IMR-90 (cell line): ENCODE data around the gene ARF1. TPM values are rescaled to one million over a fixed set of nuclear protein-coding genes. Genes with fewer than 3 reads are reported as not detected.

ENCODE experiments used
- ATAC-seq: fragments of 200-7000 bp; cut with Tn5 transposase; 2 replicates; pipeline ENCODE4 v1.9.1; 2020; ENCODE audit warnings: low read depth, mild to moderate bottlenecking, moderate library complexity
- BruUV-seq: library from RNA; stranded (reverse); fragments of 400-500 nt; replicated peaks from 2 replicates; lab custom pipeline; 2021; lab: Mats Ljungman, UMichigan
- CTCF ChIA-PET: fragments of 300-600 bp; formaldehyde crosslinking; extraction: SDS; loops from one replicate; lab custom pipeline; 2021; ENCODE audit warnings: antibody characterized with exemption; lab: Yijun Ruan, JAX
- POLR2A ChIA-PET: fragments of 300-600 bp; sonication (Branson Sonifier 250); formaldehyde crosslinking; loops from one replicate; lab custom pipeline; 2022; ENCODE audit warnings: antibody characterized with exemption; ENCODE audit not compliant: unreplicated experiment; lab: Charles Lee
- DNase-seq: peaks from one replicate; pipeline ENCODE4 v3.0.0; 2013
- H2AFZ ChIP-seq: replicated peaks from 2 replicates; pipeline ENCODE3; 2013; ENCODE audit warnings: low read length, mild to moderate bottlenecking; ENCODE audit not compliant: poor library complexity
- H2AK5ac ChIP-seq: 2 replicates; pipeline ENCODE4 v1.6.1; 2013; ENCODE audit warnings: low read depth, low read length, inconsistent platforms
- H2AK9ac ChIP-seq: replicated peaks from 2 replicates; pipeline ENCODE3; 2013; ENCODE audit warnings: mild to moderate bottlenecking, low read depth, low read length, moderate library complexity; ENCODE audit not compliant: poor library complexity
- H2BK120ac ChIP-seq: 2 replicates; pipeline ENCODE4 v1.6.1; 2013; ENCODE audit warnings: low read depth, low read length, inconsistent platforms
- H2BK15ac ChIP-seq: 3 replicates; pipeline ENCODE4 v1.6.1; 2013; ENCODE audit warnings: low read depth, low read length, inconsistent platforms
- H2BK20ac ChIP-seq: 2 replicates; pipeline ENCODE4 v1.6.1; 2013; ENCODE audit warnings: low read depth, mild to moderate bottlenecking, inconsistent platforms, low read length, moderate library complexity
- H2BK5ac ChIP-seq: 2 replicates; pipeline ENCODE4 v1.6.1; 2013; ENCODE audit warnings: mild to moderate bottlenecking, low read depth, low read length, inconsistent platforms; ENCODE audit not compliant: poor library complexity, severe bottlenecking
- H3K14ac ChIP-seq: replicated peaks from 2 replicates; pipeline ENCODE4 v1.6.1; 2013; ENCODE audit warnings: low read depth, low read length, inconsistent platforms
- H3K18ac ChIP-seq: 2 replicates; pipeline ENCODE4 v1.6.1; 2013; ENCODE audit warnings: low read depth, low read length, control low read depth
- H3K23ac ChIP-seq: 2 replicates; pipeline ENCODE4 v1.6.1; 2013; ENCODE audit warnings: low read depth, low read length, inconsistent platforms
- H3K27ac ChIP-seq: 2 replicates; pipeline ENCODE4 v1.5.1; 2013; ENCODE audit warnings: mild to moderate bottlenecking, control low read depth, low read length; ENCODE audit not compliant: insufficient read depth
- H3K27me3 ChIP-seq: 2 replicates; pipeline ENCODE4 v1.6.1; 2013; ENCODE audit warnings: low read length; ENCODE audit not compliant: control insufficient read depth, insufficient read depth
- H3K36me3 ChIP-seq: 2 replicates; pipeline ENCODE4 v1.6.1; 2013; ENCODE audit warnings: low read length, mixed read lengths; ENCODE audit not compliant: control insufficient read depth, insufficient read depth
- H3K4ac ChIP-seq: 2 replicates; pipeline ENCODE4 v1.6.1; 2013; ENCODE audit warnings: low read depth, low read length, inconsistent platforms
- H3K4me1 ChIP-seq: 2 replicates; pipeline ENCODE4 v1.6.1; 2013; ENCODE audit warnings: low read length, mixed read lengths; ENCODE audit not compliant: control insufficient read depth, insufficient read depth
- H3K4me2 ChIP-seq: 2 replicates; pipeline ENCODE4 v1.6.1; 2013; ENCODE audit warnings: low read depth, mild to moderate bottlenecking, control low read depth, low read length, moderate library complexity
- H3K4me3 ChIP-seq: 2 replicates; pipeline ENCODE4 v1.5.1; 2013; ENCODE audit warnings: low read depth, mild to moderate bottlenecking, control low read depth, low read length, moderate library complexity; ENCODE audit not compliant: insufficient read depth
- H3K56ac ChIP-seq: 2 replicates; pipeline ENCODE4 v1.6.1; 2013; ENCODE audit warnings: low read length, inconsistent platforms; ENCODE audit not compliant: insufficient read depth; ENCODE audit errors: extremely low read depth
- H3K79me1 ChIP-seq, 2 experiments: 2 replicates each; pipeline ENCODE4 v1.6.1; 2013; ENCODE audit warnings: low read length in 2 of 2, inconsistent platforms in 1 of 2, low read depth in 1 of 2
- H3K9ac ChIP-seq: 2 replicates; pipeline ENCODE4 v1.6.1; 2013; ENCODE audit warnings: low read depth, low read length, control low read depth
- H3K9me1 ChIP-seq: 2 replicates; pipeline ENCODE4 v1.6.1; 2013; ENCODE audit warnings: low read length, inconsistent platforms; ENCODE audit not compliant: insufficient read depth
- H3K9me3 ChIP-seq: 2 replicates; pipeline ENCODE4 v1.6.1; 2013; ENCODE audit warnings: low read length; ENCODE audit not compliant: control insufficient read depth, insufficient read depth
- H4K20me1 ChIP-seq: 2 replicates; pipeline ENCODE4 v1.6.1; 2013; ENCODE audit warnings: low read length, inconsistent platforms; ENCODE audit not compliant: insufficient read depth
- H4K5ac ChIP-seq: 2 replicates; pipeline ENCODE4 v1.6.1; 2013; ENCODE audit warnings: mild to moderate bottlenecking, low read depth, low read length, control low read depth
- H4K8ac ChIP-seq, 2 experiments: 2 replicates each; pipeline ENCODE4 v1.6.1; 2013; ENCODE audit warnings: low read depth in 2 of 2, low read length in 2 of 2, control low read depth in 1 of 2, inconsistent platforms in 1 of 2
- H4K91ac ChIP-seq: 2 replicates; pipeline ENCODE4 v1.6.1; 2013; ENCODE audit warnings: low read depth, low read length, inconsistent platforms; ENCODE audit not compliant: insufficient read depth
- BHLHE40 ChIP-seq: fragments of 150-350 bp; IDR thresholded peaks from 2 replicates; pipeline ENCODE4 v1.6.1; 2016; ENCODE audit warnings: mild to moderate bottlenecking, low read depth, low read length
- CEBPB ChIP-seq: IDR thresholded peaks from 2 replicates; pipeline ENCODE4 v1.6.1; 2012; ENCODE audit warnings: low read depth, low read length, improper control_type of control experiment
- CHD1 ChIP-seq: IDR thresholded peaks from 2 replicates; pipeline ENCODE4 v1.6.1; 2012; ENCODE audit warnings: low read depth, low read length, improper control_type of control experiment
- FOS ChIP-seq: fragments of 150-350 bp; IDR thresholded peaks from 2 replicates; pipeline ENCODE4 v1.6.1; 2016; ENCODE audit warnings: low read depth, low read length
- MAFK ChIP-seq: IDR thresholded peaks from 2 replicates; pipeline ENCODE4 v1.6.1; 2012; ENCODE audit warnings: low read depth, low read length, improper control_type of control experiment
- MAZ ChIP-seq: IDR thresholded peaks from 2 replicates; pipeline ENCODE4 v1.6.1; 2012; ENCODE audit warnings: low read depth, mild to moderate bottlenecking, low read length, improper control_type of control experiment, moderate library complexity, borderline replicate concordance
- MXI1 ChIP-seq: IDR thresholded peaks from 2 replicates; pipeline ENCODE4 v1.6.1; 2012; ENCODE audit warnings: low read depth, mild to moderate bottlenecking, low read length, moderate library complexity, borderline replicate concordance
- RCOR1 ChIP-seq: IDR thresholded peaks from 2 replicates; pipeline ENCODE4 v1.6.1; 2012; ENCODE audit warnings: mild to moderate bottlenecking, low read length, improper control_type of control experiment; ENCODE audit not compliant: insufficient replicate concordance
- RFX5 ChIP-seq: IDR thresholded peaks from 2 replicates; pipeline ENCODE4 v1.8.0; 2012; ENCODE audit warnings: low read depth, mild to moderate bottlenecking, low read length, moderate library complexity
- SMC3 ChIP-seq: fragments of 150-350 bp; IDR thresholded peaks from 2 replicates; pipeline ENCODE4 v1.6.1; 2016; ENCODE audit warnings: low read depth, mild to moderate bottlenecking, antibody characterized with exemption, low read length, moderate library complexity
- WGBS, 2 experiments: methylation state at CpG; one replicate each; pipeline versions ENCODE4 v1.1.5 to v1.1.7; 2013; ENCODE audit warnings: missing lambda C conversion rate in 2 of 2; ENCODE audit not compliant: insufficient read length in 1 of 2; ENCODE audit errors: extremely low coverage in 2 of 2; 5-methylcytosine and 5-hydroxymethylcytosine counted together
- dilution Hi-C: fragments of 300-500 bp; cut with HindIII; formaldehyde crosslinking; loops from one replicate; pipeline ENCODE4 v1.14.3; 2018; ENCODE audit warnings: low sequenced_read_pairs; ENCODE audit not compliant: unreplicated experiment
- in situ Hi-C: fragments of 300-500 bp; cut with MboI; formaldehyde crosslinking; loops from 3 replicates; pipeline ENCODE4 v1.14.3; 2019; ENCODE audit warnings: low sequenced_read_pairs, inconsistent platforms, mixed read lengths
- intact Hi-C: fragments of 100-400 bp; cut with micrococcal nuclease; formaldehyde crosslinking; loops from 2 replicates; pipeline ENCODE4 v1.10.0; 2022
- polyA plus RNA-seq, 3 experiments: library from polyadenylated mRNA; depleted of rRNA; stranded (reverse); fragments of >200 nt; gene quantifications; 2 replicates each; pipeline ENCODE4 v1.2.3, GENCODE V29; 2012; ENCODE audit warnings: low replicate concordance in 1 of 3
- total RNA-seq: library from RNA; depleted of rRNA; stranded (reverse); fragments of >200 nt; gene quantifications from 2 replicates; pipeline ENCODE4 v1.2.3, GENCODE V29; 2012
- TF ChIP-seq, protein P1 (sequence below): fragments of 150-350 bp; IDR thresholded peaks from 2 replicates; pipeline ENCODE4 v1.6.1; 2017; ENCODE audit warnings: mild to moderate bottlenecking, antibody characterized with exemption, low read length, low read depth
- TF ChIP-seq, protein P2 (sequence below): fragments of 150-350 bp; IDR thresholded peaks from 2 replicates; pipeline ENCODE4 v1.6.1; 2016; ENCODE audit warnings: low read depth, mild to moderate bottlenecking, low read length, moderate library complexity, borderline replicate concordance

ARF1 gene
- total and polyA plus RNA-seq, 2 of the 4 experiments (the other 2 are of a cell fraction): 330 to 1,100 TPM

GRCh38 chr1:228066891-228067654 is 15.4 kb upstream of the ARF1 start:
- peaks cover 42% of the 10 kb centered on the region for H3K27me3 ChIP-seq
- POLR2A ChIA-PET: no interaction called here
- H3K4me3 ChIP-seq: no peak overlapping the region
- no peak overlapping the region for H4K5ac ChIP-seq
- no peaks in the 10 kb centered on the region for H3K79me1 ChIP-seq
- H3K4me2 ChIP-seq: no peak overlapping the region
- H3K18ac ChIP-seq: no peak overlapping the region
- H3K9me1 ChIP-seq: no peaks in the 10 kb centered on the region
- no peak overlapping the region for H3K23ac ChIP-seq
- H3K14ac ChIP-seq: no peak overlapping the region
- dilution Hi-C loops: no loop called here
- H3K9ac ChIP-seq: no peak overlapping the region
- no peaks in the 10 kb centered on the region for H4K20me1 ChIP-seq
- CTCF ChIA-PET: no interaction called here
- H3K4me1 ChIP-seq: no peaks in the 10 kb centered on the region
- no peak overlapping the region for H3K4ac ChIP-seq
- H2BK20ac ChIP-seq: no peak overlapping the region
- in situ Hi-C loops: no loop called here
- H3K56ac ChIP-seq: no peak overlapping the region
- no peak overlapping the region for H2BK120ac ChIP-seq
- no peak overlapping the region for H4K8ac ChIP-seq
- WGBS, 2 experiments: no CpG with 5 or more reads among the region's 10 CpGs
- no peak overlapping the region for H2AFZ ChIP-seq
- H3K27ac ChIP-seq: no peak overlapping the region
- no peaks in the 10 kb centered on the region for H3K9me3 ChIP-seq
- no peak for TF ChIP-seq FOS
- TF ChIP-seq SMC3: no peak
- no peak for TF ChIP-seq RFX5
- TF ChIP-seq, protein P1, sequence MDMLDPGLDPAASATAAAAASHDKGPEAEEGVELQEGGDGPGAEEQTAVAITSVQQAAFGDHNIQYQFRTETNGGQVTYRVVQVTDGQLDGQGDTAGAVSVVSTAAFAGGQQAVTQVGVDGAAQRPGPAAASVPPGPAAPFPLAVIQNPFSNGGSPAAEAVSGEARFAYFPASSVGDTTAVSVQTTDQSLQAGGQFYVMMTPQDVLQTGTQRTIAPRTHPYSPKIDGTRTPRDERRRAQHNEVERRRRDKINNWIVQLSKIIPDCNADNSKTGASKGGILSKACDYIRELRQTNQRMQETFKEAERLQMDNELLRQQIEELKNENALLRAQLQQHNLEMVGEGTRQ: no peak
- no peak for TF ChIP-seq MAZ
- no peak for TF ChIP-seq BHLHE40
- no peak for TF ChIP-seq MXI1
- TF ChIP-seq CHD1: no peak
- TF ChIP-seq MAFK: no peak
- TF ChIP-seq, protein P2, sequence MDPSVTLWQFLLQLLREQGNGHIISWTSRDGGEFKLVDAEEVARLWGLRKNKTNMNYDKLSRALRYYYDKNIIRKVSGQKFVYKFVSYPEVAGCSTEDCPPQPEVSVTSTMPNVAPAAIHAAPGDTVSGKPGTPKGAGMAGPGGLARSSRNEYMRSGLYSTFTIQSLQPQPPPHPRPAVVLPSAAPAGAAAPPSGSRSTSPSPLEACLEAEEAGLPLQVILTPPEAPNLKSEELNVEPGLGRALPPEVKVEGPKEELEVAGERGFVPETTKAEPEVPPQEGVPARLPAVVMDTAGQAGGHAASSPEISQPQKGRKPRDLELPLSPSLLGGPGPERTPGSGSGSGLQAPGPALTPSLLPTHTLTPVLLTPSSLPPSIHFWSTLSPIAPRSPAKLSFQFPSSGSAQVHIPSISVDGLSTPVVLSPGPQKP: no peak
- no peak for TF ChIP-seq CEBPB
- TF ChIP-seq RCOR1: no peak
- DNase-seq (no peak), ATAC-seq (no peak)
- no peak overlapping the region for H4K91ac ChIP-seq
- intact Hi-C loops: no loop called here
- no peak overlapping the region for H2BK15ac ChIP-seq
- H3K36me3 ChIP-seq: no peaks in the 10 kb centered on the region
- BruUV-seq: no TSS peak
- H2BK5ac ChIP-seq: no peak overlapping the region
- no peak overlapping the region for H2AK9ac ChIP-seq
- no peak overlapping the region for H2AK5ac ChIP-seq
